Activated CD4-positive, CD25-positive, alpha-beta regulatory T cell (primary cell): Measurements from ENCODE around the gene MMP23B.
"Not testable (repeated sequence)": the region's sequence is repeated elsewhere in the genome, so short reads cannot be mapped to it uniquely, and the experiment has no call there.

Experiments used
- DNase-seq, 4 experiments: peaks; one replicate each; lab custom pipeline; 2025; lab: John Stamatoyannopoulos, UW

Gene MMP23B

GRCh38 chr1:1631782-1632420, at the start of gene MMP23B:
MMP23B (plus strand) TSS chr1:1632173; CDS start chr1:1632219, 46 bp downstream.
- no peak for DNase-seq

GRCh38 chr1:1582585-1583346, 49.2 kb upstream of the MMP23B start:
- DNase-seq, result no peak

- DNase-seq, result no peak
Observed at GRCh38 chr1:1583347-1584010, 48.5 kb upstream of the MMP23B start.

GRCh38 chr1:1591452-1591851, 40.5 kb upstream of the MMP23B start:
- no peak for DNase-seq

GRCh38 chr1:1593834-1594601, 38.0 kb upstream of the MMP23B start:
- no peak for DNase-seq

GRCh38 chr1:1594602-1595260, 37.2 kb upstream of the MMP23B start:
- no peak for DNase-seq

- DNase-seq, result not testable (repeated sequence)
Observed at GRCh38 chr1:1595341-1595740, 36.6 kb upstream of the MMP23B start.

GRCh38 chr1:1596493-1597274, 35.3 kb upstream of the MMP23B start:
- DNase-seq, result no peak

GRCh38 chr1:1597275-1597930, 34.6 kb upstream of the MMP23B start:
- no peak for DNase-seq

GRCh38 chr1:1598051-1598719, 33.8 kb upstream of the MMP23B start:
- no peak for DNase-seq

- DNase-seq, result no peak
Observed at GRCh38 chr1:1598720-1599029, 33.3 kb upstream of the MMP23B start.

- peak in 2 of 4 experiments; percentile 28 to 34 for DNase-seq
Observed at GRCh38 chr1:1599030-1599934, 32.7 kb upstream of the MMP23B start.

- no peak for DNase-seq
Observed at GRCh38 chr1:1599935-1600860, 31.8 kb upstream of the MMP23B start, which contains the start of gene FNDC10. FNDC10 (minus strand) TSS chr1:1600135; CDS start chr1:1600015, 120 bp downstream.

- DNase-seq, result no peak
Observed at GRCh38 chr1:1600861-1601563, 31.0 kb upstream of the MMP23B start.

- DNase-seq, result no peak
Observed at GRCh38 chr1:1601564-1602303, 30.2 kb upstream of the MMP23B start.

GRCh38 chr1:1602304-1602967, 29.5 kb upstream of the MMP23B start:
- no peak for DNase-seq
